Astrocyte of the spinal cord (primary cell): ENCODE measurements around the gene AUTS2.
A peak's percentile ranks its signal among the peaks of the same experiment; 100 is the strongest.

ENCODE experiments used
- DNase-seq: peaks from one replicate; pipeline ENCODE4 v3.0.0; 2011; ENCODE audit warnings: low read depth, low spot score
- H3K4me3 ChIP-seq: 2 replicates; pipeline ENCODE4 v1.5.1; 2011; ENCODE audit warnings: low read depth, mild to moderate bottlenecking, low read length, moderate library complexity
- CTCF ChIP-seq: IDR thresholded peaks from 2 replicates; pipeline ENCODE4 v1.5.1; 2012; ENCODE audit warnings: low read depth, mild to moderate bottlenecking, low read length, inconsistent platforms
- in situ Hi-C: cut with HindIII; loops from 2 replicates; pipeline ENCODE4 v1.10.0; 2017; ENCODE audit warnings: low sequenced_read_pairs

The AUTS2 gene

GRCh38 chr7:70573071-70573661, 974.9 kb downstream of the AUTS2 start:
- H3K4me3 ChIP-seq = no peak overlapping the region
- in situ Hi-C loops = no loop called here
- no peak for DNase-seq
- TF ChIP-seq CTCF = no peak

GRCh38 chr7:70573696-70574095, 975.4 kb downstream of the AUTS2 start:
- no peak for DNase-seq

GRCh38 chr7:70574314-70574834, 976.1 kb downstream of the AUTS2 start:
- no peak overlapping the region for H3K4me3 ChIP-seq
- DNase-seq = no peak
- in situ Hi-C loops = no loop called here
- no peak for TF ChIP-seq CTCF

More at GRCh38 chr7:70573696-70574095, 975.4 kb downstream of the AUTS2 start:
- H3K4me3 ChIP-seq = no peak overlapping the region
- TF ChIP-seq CTCF = no peak
- in situ Hi-C loops = no loop called here

GRCh38 chr7:70574970-70575799, 976.9 kb downstream of the AUTS2 start:
- TF ChIP-seq CTCF = no peak
- in situ Hi-C loops = no loop called here
- no peak overlapping the region for H3K4me3 ChIP-seq
- DNase-seq = peak; percentile 63

- DNase-seq = no peak
- no peak for TF ChIP-seq CTCF
- in situ Hi-C loops = no loop called here
- no peak overlapping the region for H3K4me3 ChIP-seq
These were observed 978.8 kb downstream of the AUTS2 start for GRCh38 chr7:70577078-70577477.

GRCh38 chr7:70578131-70578530, 979.9 kb downstream of the AUTS2 start:
- no peak for TF ChIP-seq CTCF
- DNase-seq = no peak
- in situ Hi-C loops = no loop called here
- H3K4me3 ChIP-seq = no peak overlapping the region
